Left ventricle myocardium superior (tissue), 1 donor: ENCODE measurements around the gene UBE2J2. TPM values are rescaled to one million over a fixed set of nuclear protein-coding genes. Genes with fewer than 3 reads are reported as not detected.

Source experiments
- ATAC-seq: fragments of 200-7000 bp; cut with Tn5 transposase; one replicate; pipeline ENCODE4 v1.9.1; 2020; ENCODE audit warnings: mild to moderate bottlenecking, moderate library complexity
- DNase-seq: peaks from one replicate; pipeline ENCODE4 v3.0.0-alpha.2; 2020
- intact Hi-C: fragments of 100-400 bp; cut with micrococcal nuclease; formaldehyde crosslinking; loops from one replicate; pipeline ENCODE4 v1.11.0; 2022
- total RNA-seq: library from RNA; stranded (reverse); fragmentation: NEBNext Ultra II Directional; extraction: Animal tissue kit (Norgen Biotek cat#: 25700); gene quantifications from one replicate; pipeline ENCODE4 v1.2.1, GENCODE V29; 2021
- donor health status: DM: no; HTN: yes; CAD: no; lungs with severe emphysema.

Gene UBE2J2
- total RNA-seq, 1 donor from 2014 or later, result 39.5 TPM

- ATAC-seq (no peak), DNase-seq (peak; percentile 29)
- intact Hi-C loops, result no loop called here
These were observed 25.4 kb upstream of the UBE2J2 start for GRCh38 chr1:1298861-1299685.

DNA sequence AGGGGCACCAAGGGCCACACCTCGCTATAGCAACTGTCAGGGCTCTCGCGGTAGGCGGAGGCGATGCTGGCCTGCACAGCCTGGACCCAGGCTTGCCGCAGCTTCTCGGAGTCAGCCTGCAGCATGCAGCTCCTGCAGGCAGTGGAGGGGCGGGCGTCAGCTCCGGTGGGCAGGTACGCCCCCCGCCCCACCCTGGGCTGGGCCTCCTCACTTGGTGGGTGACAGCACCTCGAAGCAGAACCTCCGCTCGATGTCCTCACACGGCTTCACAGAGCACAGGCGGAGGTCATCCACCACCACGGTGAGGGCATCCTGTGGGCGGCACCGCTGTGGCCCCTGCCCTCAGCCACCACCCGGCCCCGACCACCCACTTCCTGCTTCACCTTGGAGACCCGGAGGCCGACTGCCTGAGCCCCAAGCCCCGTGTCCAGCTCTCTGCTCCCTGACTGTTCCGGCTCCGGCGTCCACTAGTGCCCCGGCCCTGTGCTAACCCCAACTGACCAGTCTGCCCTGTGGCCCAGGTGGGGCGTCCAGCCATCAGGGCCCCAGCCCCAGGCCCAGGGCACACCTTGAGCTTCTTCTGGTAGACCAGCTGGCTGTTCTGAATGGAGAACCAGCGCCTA is 24.3 kb upstream of the UBE2J2 start:
- DNase-seq (peak; percentile 24), ATAC-seq (no peak)
- intact Hi-C loops, result no loop called here

GRCh38 chr1:1296070-1297061 is 22.7 kb upstream of the UBE2J2 start:
- intact Hi-C loops, result no loop called here
- DNase-seq, result peak; percentile 26
- ATAC-seq, result no peak

- intact Hi-C loops, result no loop called here
- DNase-seq, result no peak
- no peak for ATAC-seq
These were observed 21.7 kb upstream of the UBE2J2 start for GRCh38 chr1:1295154-1295923.

GRCh38 chr1:1294250-1294890 is 20.7 kb upstream of the UBE2J2 start:
- intact Hi-C loops, result no loop called here
- ATAC-seq, result no peak
- peak; percentile 25 for DNase-seq

DNA sequence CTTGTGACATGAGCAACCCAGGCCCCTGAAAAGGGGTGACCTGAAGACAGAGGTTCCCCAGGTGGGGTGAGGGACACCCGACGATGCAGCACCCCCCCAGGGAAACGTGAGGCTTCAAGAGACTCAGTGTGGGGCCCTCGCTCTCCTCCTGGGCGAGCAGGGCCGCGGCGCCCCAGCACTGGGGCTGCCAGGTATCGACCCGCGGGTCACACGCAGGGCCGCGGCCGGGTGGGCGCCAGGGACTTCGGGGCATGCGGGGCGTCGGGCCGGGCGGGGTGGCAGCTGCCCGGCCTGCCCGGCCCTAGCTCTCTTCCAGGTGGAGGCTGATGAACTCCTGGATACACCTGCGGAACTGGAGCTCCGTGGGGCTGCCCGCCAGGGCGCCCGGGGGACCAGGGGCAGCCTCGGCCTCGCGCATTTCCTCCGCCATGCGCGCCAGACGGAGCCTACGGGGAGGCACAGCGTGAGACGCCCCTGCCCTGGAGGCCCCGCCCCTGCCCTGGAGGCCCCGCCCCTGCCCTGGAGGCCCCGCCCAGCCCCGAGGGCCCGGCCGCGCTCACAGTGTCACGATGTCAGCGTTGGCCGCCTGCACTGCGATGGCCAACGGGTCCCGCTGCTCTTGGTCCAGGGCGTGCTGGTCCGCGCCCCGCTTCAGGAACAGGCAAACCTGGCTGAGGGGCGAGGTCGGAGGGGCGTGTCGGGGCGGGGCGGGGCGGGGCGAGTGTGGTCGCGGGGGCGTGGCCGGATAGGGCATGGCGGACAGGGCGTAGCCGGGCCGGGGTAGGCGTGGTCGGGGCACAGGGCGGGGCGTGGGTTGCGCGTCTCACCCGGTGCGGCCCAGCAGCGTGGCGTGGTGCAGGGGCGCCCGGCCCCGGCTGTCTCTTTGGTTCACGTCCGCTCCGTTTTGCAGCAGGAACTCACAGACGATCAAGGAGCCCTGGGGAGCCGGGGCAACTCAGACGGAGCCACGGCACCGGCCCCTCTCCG is 19.9 kb upstream of the UBE2J2 start:
- intact Hi-C loops, result no loop called here
- no peak for ATAC-seq
- DNase-seq, result peak; percentile 33

DNA sequence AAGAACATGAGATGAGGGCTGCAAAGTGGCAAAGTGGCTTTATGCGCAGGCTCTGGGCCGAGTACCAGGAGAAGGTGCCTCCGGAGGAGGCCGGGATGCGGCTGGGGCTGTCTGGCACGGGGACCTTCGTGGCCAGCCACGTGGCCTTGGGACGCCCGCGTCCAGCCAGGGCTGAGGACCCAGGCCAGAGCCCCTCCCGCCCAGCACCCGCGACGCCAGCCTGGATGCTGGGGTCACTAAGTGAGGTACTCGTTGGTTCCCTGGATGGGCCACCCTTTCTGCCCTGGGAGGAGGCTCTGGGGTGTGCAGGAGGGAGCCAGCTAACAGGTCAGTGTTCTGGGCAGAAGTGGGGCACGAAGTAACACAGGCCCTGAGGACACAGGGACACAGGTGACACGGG is 19.2 kb upstream of the UBE2J2 start:
- DNase-seq (peak; percentile 26), ATAC-seq (no peak)
- intact Hi-C loops, result no loop called here

DNA sequence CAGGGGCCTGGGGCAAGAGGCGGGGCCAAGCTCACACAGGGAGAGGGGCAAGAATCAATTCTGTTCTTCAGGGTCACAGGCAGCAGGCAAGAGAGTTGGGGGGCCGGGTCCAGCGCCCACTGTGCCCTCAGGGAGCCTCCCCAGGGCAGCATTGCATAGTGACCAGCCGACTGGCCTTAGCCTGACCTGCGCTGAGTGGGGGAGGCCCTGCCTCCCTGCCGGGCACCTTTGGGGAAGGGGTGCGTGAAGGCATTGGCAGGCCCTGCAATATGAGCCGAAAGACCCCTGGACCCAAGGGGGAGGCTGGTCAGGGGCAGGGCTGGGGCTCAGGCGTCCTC is 18.8 kb upstream of the UBE2J2 start:
- no peak for DNase-seq
- intact Hi-C loops, result no loop called here
- ATAC-seq, result no peak

- peak; percentile 82 for DNase-seq
- intact Hi-C loops, result no loop called here
These were observed 18.1 kb upstream of the UBE2J2 start for GRCh38 chr1:1291548-1292441.

DNA sequence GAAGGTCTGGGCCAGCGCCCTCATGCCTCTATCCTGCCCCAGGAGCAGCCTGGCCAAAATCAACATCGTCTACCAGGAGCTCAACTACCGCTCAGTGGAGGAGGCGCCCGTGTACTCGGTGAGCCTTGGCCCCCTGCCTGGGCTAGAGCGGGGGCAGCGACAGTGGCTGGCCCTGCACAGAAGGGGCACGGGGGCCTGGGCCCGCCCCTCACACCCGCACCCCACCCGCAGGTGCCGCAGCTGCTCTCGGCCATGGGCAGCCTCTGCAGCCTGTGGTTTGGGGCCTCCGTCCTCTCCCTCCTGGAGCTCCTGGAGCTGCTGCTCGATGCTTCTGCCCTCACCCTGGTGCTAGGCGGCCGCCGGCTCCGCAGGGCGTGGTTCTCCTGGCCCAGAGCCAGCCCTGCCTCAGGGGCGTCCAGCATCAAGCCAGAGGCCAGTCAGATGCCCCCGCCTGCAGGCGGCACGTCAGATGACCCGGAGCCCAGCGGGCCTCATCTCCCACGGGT is 17.4 kb upstream of the UBE2J2 start:
- DNase-seq, result peak; percentile 42
- no peak for ATAC-seq
- intact Hi-C loops, result no loop called here

More at GRCh38 chr1:1291548-1292441, 18.1 kb upstream of the UBE2J2 start:
- ATAC-seq, result peak; percentile 77

- intact Hi-C loops, result no loop called here
- peak; percentile 42 for ATAC-seq
- DNase-seq, result peak; percentile 70
These were observed 16.6 kb upstream of the UBE2J2 start for GRCh38 chr1:1290238-1290731.

- no peak for DNase-seq
- intact Hi-C loops, result no loop called here
- no peak for ATAC-seq
These were observed 13.8 kb upstream of the UBE2J2 start for GRCh38 chr1:1287288-1288110.

DNA sequence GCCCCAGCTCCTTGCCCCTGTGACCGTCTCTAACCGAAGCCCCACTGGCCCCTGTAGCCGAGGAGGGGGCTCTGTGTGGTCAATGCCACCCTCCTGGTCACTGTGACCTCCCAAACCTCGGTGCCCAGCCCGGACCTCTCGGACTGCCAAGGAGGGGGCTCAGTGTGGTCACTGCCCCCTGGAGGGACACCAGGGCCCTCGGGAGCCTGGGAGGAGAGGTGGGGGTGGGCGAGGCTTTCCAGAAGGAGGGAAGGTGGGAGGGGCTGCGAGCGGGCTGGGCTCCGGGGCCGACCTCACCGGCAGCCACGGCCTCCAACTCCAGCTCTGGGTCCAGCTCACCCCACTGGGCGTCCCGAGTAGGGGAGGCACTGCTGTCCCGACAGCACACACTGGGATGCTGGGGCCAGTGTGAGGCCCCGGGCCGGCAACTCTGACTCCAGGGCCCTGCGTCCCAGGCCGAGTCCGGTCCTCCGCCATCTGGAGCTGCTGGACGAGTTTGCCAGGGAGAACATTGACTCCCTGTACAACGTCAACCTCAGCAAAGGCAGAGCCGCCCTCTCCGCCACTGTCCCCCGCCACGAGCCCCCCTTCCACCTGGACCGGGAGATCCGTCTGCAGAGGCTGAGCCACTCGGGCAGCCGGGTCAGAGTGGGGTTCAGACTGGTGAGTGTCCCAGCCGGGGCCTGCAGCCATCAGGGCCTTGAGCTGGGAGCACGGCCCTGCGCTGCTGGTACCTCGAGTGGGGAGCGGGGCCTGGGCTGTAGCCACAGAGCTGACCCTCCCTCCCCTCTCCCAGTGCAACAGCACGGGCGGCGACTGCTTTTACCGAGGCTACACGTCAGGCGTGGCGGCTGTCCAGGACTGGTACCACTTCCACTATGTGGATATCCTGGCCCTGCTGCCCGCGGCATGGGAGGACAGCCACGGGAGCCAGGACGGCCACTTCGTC is 12.9 kb upstream of the UBE2J2 start:
- ATAC-seq (no peak), DNase-seq (peak; percentile 28)
- intact Hi-C loops, result no loop called here
